NCI-H2171 treated with DMSO at 0.1 percent for 48 hours (cell line): ENCODE data around the gene MAN1A1.
A peak's percentile ranks its signal among the peaks of the same experiment; 100 is the strongest.
"Not testable (repeated sequence)": the region's sequence is repeated elsewhere in the genome, so short reads cannot be mapped to it uniquely, and the experiment has no call there.

ENCODE experiments used
- DNase-seq: peaks from one replicate; lab custom pipeline; 2025; lab: John Stamatoyannopoulos, UW

The MAN1A1 gene

GRCh38 chr6:119303164-119303887 is 46.2 kb downstream of the MAN1A1 start:
- no peak for DNase-seq

- no peak for DNase-seq
These were observed 48.1 kb downstream of the MAN1A1 start for GRCh38 chr6:119301429-119301828.

- no peak for DNase-seq
These were observed 49.9 kb downstream of the MAN1A1 start for GRCh38 chr6:119299694-119300093.

GRCh38 chr6:119297049-119297448 is 52.5 kb downstream of the MAN1A1 start:
- DNase-seq, result no peak

GRCh38 chr6:119296036-119297035 is 53.2 kb downstream of the MAN1A1 start:
- DNase-seq, result no peak

- no peak for DNase-seq
These were observed 54.6 kb downstream of the MAN1A1 start for GRCh38 chr6:119294984-119295383.

- not testable (repeated sequence) for DNase-seq
These were observed 58.5 kb downstream of the MAN1A1 start for GRCh38 chr6:119291060-119291459.

- no peak for DNase-seq
These were observed 59.3 kb downstream of the MAN1A1 start for GRCh38 chr6:119290306-119290705.

GRCh38 chr6:119289651-119290050 is 59.9 kb downstream of the MAN1A1 start:
- no peak for DNase-seq

GRCh38 chr6:119285908-119286625 is 63.5 kb downstream of the MAN1A1 start:
- DNase-seq, result no peak

- DNase-seq, result peak; percentile 21
These were observed 64.6 kb downstream of the MAN1A1 start for GRCh38 chr6:119284861-119285521.

GRCh38 chr6:119283979-119284545 is 65.5 kb downstream of the MAN1A1 start:
- no peak for DNase-seq

- no peak for DNase-seq
These were observed 66.3 kb downstream of the MAN1A1 start for GRCh38 chr6:119283214-119283613.

- no peak for DNase-seq
These were observed 68.9 kb downstream of the MAN1A1 start for GRCh38 chr6:119280668-119281067.

GRCh38 chr6:119280080-119280479 is 69.5 kb downstream of the MAN1A1 start:
- DNase-seq, result no peak

- no peak for DNase-seq
These were observed 70.9 kb downstream of the MAN1A1 start for GRCh38 chr6:119278625-119279024.

- no peak for DNase-seq
These were observed 72.5 kb downstream of the MAN1A1 start for GRCh38 chr6:119277052-119277451.

GRCh38 chr6:119276211-119276610 is 73.3 kb downstream of the MAN1A1 start:
- peak; percentile 36 for DNase-seq

- DNase-seq, result peak; percentile 69
These were observed 75.4 kb downstream of the MAN1A1 start for GRCh38 chr6:119274197-119274595.

- peak; percentile 60 for DNase-seq
These were observed 76.0 kb downstream of the MAN1A1 start for GRCh38 chr6:119273272-119274196.
